ENCODE results near the gene LCA5L. TPM values are rescaled to one million over a fixed set of nuclear protein-coding genes. Genes with fewer than 3 reads are reported as not detected.

Gene LCA5L
- total and polyA plus RNA-seq, 3 donors from 2014 or later: 61.9 to 103 (median 88.0) TPM

GRCh38 chr21:39463308-39463707 lies 17.7 kb upstream of the LCA5L start:
- H3K9me3 ChIP-seq: no peaks in the 10 kb centered on the region
- intact Hi-C loops (cut with DNase I; ENCODE audit: low total_unique reads): no loop called here
- 74 to 83% methylated on average over 3 of the region's 3 CpGs for WGBS, 2 donors
- no peak for TF ChIP-seq POLR2A (IDR thresholded peaks at IDR 0.05)
- TF ChIP-seq CTCF (IDR thresholded peaks at IDR 0.05): no peak
- H3K36me3 ChIP-seq (ENCODE audit: low read depth, missing control alignments): no peaks in the 10 kb centered on the region
- H3K27ac ChIP-seq: no peak overlapping the region
- no peaks in the 10 kb centered on the region for H3K4me1 ChIP-seq
- no peak for DNase-seq
- H3K27me3 ChIP-seq: no peaks in the 10 kb centered on the region
- no peak overlapping the region for H3K4me3 ChIP-seq

- Histone ChIP-seq H3K9me3 (no peaks in the 10 kb centered on the region), H3K27ac (no peak overlapping the region), H3K27me3 (no peaks in the 10 kb centered on the region), H3K36me3 (ENCODE audit: low read depth, missing control alignments) (no peaks in the 10 kb centered on the region), H3K4me1 (no peaks in the 10 kb centered on the region), H3K4me3 (no peak overlapping the region)
- no peak for TF ChIP-seq POLR2A (IDR thresholded peaks at IDR 0.05)
- TF ChIP-seq CTCF (IDR thresholded peaks at IDR 0.05): no peak
- 78 to 82% methylated on average over 3 of the region's 3 CpGs for WGBS, 2 donors
- intact Hi-C loops (cut with DNase I; ENCODE audit: low total_unique reads): no loop called here
- no peak for DNase-seq
Observed at GRCh38 chr21:39461419-39461818, 15.8 kb upstream of the LCA5L start.

DNA sequence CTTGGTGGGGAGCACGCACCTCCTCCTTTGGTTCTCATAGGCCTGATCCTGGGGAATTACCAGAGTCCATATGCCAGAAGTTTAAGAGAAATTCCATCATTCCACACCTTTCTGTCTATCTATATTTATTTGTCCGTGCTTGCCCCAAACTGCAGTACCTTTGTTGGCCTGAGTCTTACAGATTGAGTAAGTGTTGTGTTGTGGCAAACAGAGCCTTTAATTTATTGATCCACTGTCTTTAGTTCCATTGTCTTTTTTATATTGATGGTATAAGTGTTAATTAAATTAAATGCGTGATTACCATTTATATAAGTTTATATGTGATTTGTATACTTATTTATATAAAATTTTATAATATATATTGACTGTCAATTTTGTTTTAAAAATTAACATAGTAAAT lies 11.1 kb upstream of the LCA5L start:
- no peaks in the 10 kb centered on the region for H3K36me3 ChIP-seq (ENCODE audit: low read depth, missing control alignments)
- intact Hi-C loops (cut with DNase I; ENCODE audit: low total_unique reads): no loop called here
- H3K27me3 ChIP-seq: no peaks in the 10 kb centered on the region
- no peak overlapping the region for H3K4me3 ChIP-seq
- peak in 2 of 3 experiments; percentile 6 to 37 for TF ChIP-seq CTCF (IDR thresholded peaks at IDR 0.05)
- no peak for TF ChIP-seq POLR2A (IDR thresholded peaks at IDR 0.05)
- no peaks in the 10 kb centered on the region for H3K9me3 ChIP-seq
- no peak overlapping the region for H3K27ac ChIP-seq
- WGBS, 2 donors: 85 to 88% methylated on average over 3 of the region's 3 CpGs
- no peak for DNase-seq
- no peaks in the 10 kb centered on the region for H3K4me1 ChIP-seq

- TF ChIP-seq POLR2A (IDR thresholded peaks at IDR 0.05) (no peak), CTCF (IDR thresholded peaks at IDR 0.05) (no peak)
- WGBS, 2 donors: 72 to 78% methylated on average over 5 to 6 of the region's 6 CpGs
- Histone ChIP-seq H3K27me3 (no peaks in the 10 kb centered on the region), H3K9me3 (no peaks in the 10 kb centered on the region), H3K27ac (no peak overlapping the region), H3K4me3 (no peak overlapping the region), H3K36me3 (ENCODE audit: low read depth, missing control alignments) (no peaks in the 10 kb centered on the region), H3K4me1 (no peaks in the 10 kb centered on the region)
- intact Hi-C loops (cut with DNase I; ENCODE audit: low total_unique reads): no loop called here
- no peak for DNase-seq
Observed at GRCh38 chr21:39454949-39455668, 9.5 kb upstream of the LCA5L start.

All from testis (tissue), 3 donors.